ENCODE data around the gene NFIA. TPM values are rescaled to one million over a fixed set of nuclear protein-coding genes. Genes with fewer than 3 reads are reported as not detected.

NFIA gene
- total RNA-seq, 1 donor from 2014 or later = 16.2 TPM

GRCh38 chr1:61323681-61324328 lies 241.4 kb downstream of the NFIA start:
- no peak overlapping the region for H3K4me3 Mint-ChIP-seq (ENCODE audit: unreplicated experiment)
- no peaks in the 10 kb centered on the region for H3K27me3 Mint-ChIP-seq (ENCODE audit: unreplicated experiment)
- no peak for DNase-seq (ENCODE audit: low spot score)
- H3K36me3 Mint-ChIP-seq (ENCODE audit: low read depth, unreplicated experiment) = no peaks in the 10 kb centered on the region
- no peak for TF ChIP-seq CTCF (IDR thresholded peaks at IDR 0.05; ENCODE audit: unreplicated experiment)
- H3K4me1 Mint-ChIP-seq (ENCODE audit: unreplicated experiment) = peaks cover 14% of the 10 kb centered on the region
- H3K27ac Mint-ChIP-seq (ENCODE audit: unreplicated experiment) = no peak overlapping the region
- H3K9me3 Mint-ChIP-seq (ENCODE audit: unreplicated experiment) = no peaks in the 10 kb centered on the region

GRCh38 chr1:61326713-61327112 lies 244.4 kb downstream of the NFIA start:
- DNase-seq (ENCODE audit: low spot score) = no peak
- no peaks in the 10 kb centered on the region for H3K9me3 Mint-ChIP-seq (ENCODE audit: unreplicated experiment)
- H3K4me1 Mint-ChIP-seq (ENCODE audit: unreplicated experiment) = no peaks in the 10 kb centered on the region
- no peak for TF ChIP-seq CTCF (IDR thresholded peaks at IDR 0.05; ENCODE audit: unreplicated experiment)
- no peak overlapping the region for H3K27ac Mint-ChIP-seq (ENCODE audit: unreplicated experiment)
- no peaks in the 10 kb centered on the region for H3K36me3 Mint-ChIP-seq (ENCODE audit: low read depth, unreplicated experiment)
- H3K4me3 Mint-ChIP-seq (ENCODE audit: unreplicated experiment) = no peak overlapping the region
- peaks cover 2% of the 10 kb centered on the region for H3K27me3 Mint-ChIP-seq (ENCODE audit: unreplicated experiment)

GRCh38 chr1:61327436-61327835 lies 245.1 kb downstream of the NFIA start:
- Mint-ChIP-seq H3K36me3 (ENCODE audit: low read depth, unreplicated experiment) (no peaks in the 10 kb centered on the region), H3K27ac (ENCODE audit: unreplicated experiment) (no peak overlapping the region), H3K4me1 (ENCODE audit: unreplicated experiment) (no peaks in the 10 kb centered on the region), H3K9me3 (ENCODE audit: unreplicated experiment) (no peaks in the 10 kb centered on the region), H3K27me3 (ENCODE audit: unreplicated experiment) (peaks cover 2% of the 10 kb centered on the region), H3K4me3 (ENCODE audit: unreplicated experiment) (no peak overlapping the region)
- no peak for TF ChIP-seq CTCF (IDR thresholded peaks at IDR 0.05; ENCODE audit: unreplicated experiment)
- DNase-seq (ENCODE audit: low spot score) = no peak

GRCh38 chr1:61329556-61329955 lies 247.2 kb downstream of the NFIA start:
- TF ChIP-seq CTCF (IDR thresholded peaks at IDR 0.05; ENCODE audit: unreplicated experiment) = no peak
- Mint-ChIP-seq H3K27ac (ENCODE audit: unreplicated experiment) (no peak overlapping the region), H3K27me3 (ENCODE audit: unreplicated experiment) (peaks cover 2% of the 10 kb centered on the region), H3K36me3 (ENCODE audit: low read depth, unreplicated experiment) (no peaks in the 10 kb centered on the region), H3K4me3 (ENCODE audit: unreplicated experiment) (no peak overlapping the region), H3K4me1 (ENCODE audit: unreplicated experiment) (no peaks in the 10 kb centered on the region), H3K9me3 (ENCODE audit: unreplicated experiment) (no peaks in the 10 kb centered on the region)
- DNase-seq (ENCODE audit: low spot score) = no peak

GRCh38 chr1:61330018-61330417 lies 247.7 kb downstream of the NFIA start:
- H3K27ac Mint-ChIP-seq (ENCODE audit: unreplicated experiment) = no peak overlapping the region
- no peak for DNase-seq (ENCODE audit: low spot score)
- H3K36me3 Mint-ChIP-seq (ENCODE audit: low read depth, unreplicated experiment) = no peaks in the 10 kb centered on the region
- peaks cover 2% of the 10 kb centered on the region for H3K27me3 Mint-ChIP-seq (ENCODE audit: unreplicated experiment)
- no peak overlapping the region for H3K4me3 Mint-ChIP-seq (ENCODE audit: unreplicated experiment)
- H3K4me1 Mint-ChIP-seq (ENCODE audit: unreplicated experiment) = no peaks in the 10 kb centered on the region
- no peak for TF ChIP-seq CTCF (IDR thresholded peaks at IDR 0.05; ENCODE audit: unreplicated experiment)
- H3K9me3 Mint-ChIP-seq (ENCODE audit: unreplicated experiment) = no peaks in the 10 kb centered on the region

All from endothelial cell (in vitro differentiated cells).